Panc1 (cell line): ENCODE results near the gene IQSEC1. TPM values are rescaled to one million over a fixed set of nuclear protein-coding genes. Genes with fewer than 3 reads are reported as not detected.

ENCODE experiments used
- ATAC-seq: fragments of 200-7000 bp; cut with Tn5 transposase; 2 replicates; pipeline ENCODE4 v1.9.1; 2020; ENCODE audit warnings: mild to moderate bottlenecking, moderate library complexity
- BruUV-seq: library from RNA; stranded (reverse); fragments of 400-500 nt; replicated peaks from 2 replicates; lab custom pipeline; 2021; lab: Mats Ljungman, UMichigan
- CTCF ChIA-PET: fragments of 300-600 bp; sonication (Branson Sonifier 250); formaldehyde crosslinking; loops from one replicate; lab custom pipeline; 2022; ENCODE audit warnings: antibody characterized with exemption; lab: Charles Lee
- POLR2A ChIA-PET: fragments of 300-600 bp; sonication (Branson Sonifier 250); formaldehyde crosslinking; loops from one replicate; lab custom pipeline; 2022; ENCODE audit warnings: antibody characterized with exemption; lab: Charles Lee
- DNase-seq: peaks from one replicate; pipeline ENCODE4 v3.0.0-alpha.2; 2010; ENCODE audit warnings: low read depth, low spot score
- H3K27ac ChIP-seq: 2 replicates; pipeline ENCODE4 v1.5.1; 2011; ENCODE audit warnings: mild to moderate bottlenecking, low read length, inconsistent platforms
- H3K27me3 ChIP-seq: fragments of 200-500 bp; sonication (Bioruptor generic); 2 replicates; pipeline ENCODE4 v1.6.0; 2014; ENCODE audit warnings: low read length, inconsistent platforms; ENCODE audit not compliant: control insufficient read depth, insufficient read depth
- H3K36me3 ChIP-seq: fragments of 200-500 bp; sonication (Bioruptor generic); 2 replicates; pipeline ENCODE4 v1.5.1; 2014; ENCODE audit warnings: inconsistent platforms, mild to moderate bottlenecking, low read length, moderate library complexity; ENCODE audit not compliant: control insufficient read depth, insufficient read depth
- H3K4me1 ChIP-seq: 2 replicates; pipeline ENCODE4 v1.5.1; 2011; ENCODE audit warnings: inconsistent platforms, mild to moderate bottlenecking, low read length, moderate library complexity; ENCODE audit not compliant: control insufficient read depth, insufficient read depth
- H3K4me3 ChIP-seq, 2 experiments: 2 replicates each; pipeline ENCODE4 v1.5.1; 2011 to 2012; ENCODE audit warnings: low read depth in 2 of 2, low read length in 2 of 2, mild to moderate bottlenecking in 2 of 2, inconsistent platforms in 1 of 2, moderate library complexity in 1 of 2
- H3K9me3 ChIP-seq: fragments of 200-500 bp; sonication (Bioruptor generic); 2 replicates; pipeline ENCODE4 v1.5.1; 2014; ENCODE audit warnings: low read depth, mild to moderate bottlenecking, inconsistent platforms, low read length, moderate library complexity; ENCODE audit not compliant: control insufficient read depth, insufficient read depth
- POLR2AphosphoS5 ChIP-seq: IDR thresholded peaks from 2 replicates; pipeline ENCODE4 v1.6.1; 2012; ENCODE audit warnings: mild to moderate bottlenecking, low read depth, low read length, moderate library complexity
- REST ChIP-seq, 2 experiments: IDR thresholded peaks; 2 replicates each; pipeline ENCODE4 v1.6.1; 2011 to 2012; ENCODE audit warnings: low read depth in 2 of 2, control low read depth in 1 of 2, low read length in 1 of 2, mild to moderate bottlenecking in 1 of 2, moderate library complexity in 1 of 2; ENCODE audit not compliant: insufficient read depth in 1 of 2
- SIN3A ChIP-seq: IDR thresholded peaks from 2 replicates; pipeline ENCODE4 v1.6.1; 2012; ENCODE audit warnings: low read depth, mild to moderate bottlenecking, low read length, moderate library complexity, borderline replicate concordance; ENCODE audit not compliant: insufficient read depth
- TCF7L2 ChIP-seq: IDR thresholded peaks from 2 replicates; pipeline ENCODE4 v1.6.1; 2011; ENCODE audit warnings: mild to moderate bottlenecking, low read depth, low read length, inconsistent platforms
- in situ Hi-C: cut with HindIII; loops from 2 replicates; pipeline ENCODE4 v1.10.0; 2016; ENCODE audit warnings: low sequenced_read_pairs, low pct_unique_long_range_greater_than_20kb
- intact Hi-C: fragments of 100-400 bp; cut with micrococcal nuclease; formaldehyde crosslinking; loops from one replicate; pipeline ENCODE4 v1.10.0; 2022; ENCODE audit not compliant: unreplicated experiment
- total RNA-seq: library from RNA; stranded (reverse); gene quantifications from one replicate; pipeline ENCODE4 v1.2.1, GENCODE V29; 2021; ENCODE audit not compliant: unreplicated experiment
- TF ChIP-seq, protein P1 (sequence below): fragments of 450-650 bp; IDR thresholded peaks from 2 replicates; pipeline ENCODE4 v1.5.1; 2017; ENCODE audit warnings: mild to moderate bottlenecking

Gene IQSEC1
- total RNA-seq, 1 experiment from 2014 or later, result 28.4 TPM

- no peak overlapping the region for H3K27ac ChIP-seq
- intact Hi-C loops (no loop called here), in situ Hi-C loops (no loop called here)
- POLR2A ChIA-PET, result interaction anchor here (0.6 kb wide), 1 partner anchor 216 kb away, joined by 3 read pairs; no protein-coding TSS in a partner anchor
- ATAC-seq (no peak), DNase-seq (no peak)
- TF ChIP-seq, protein P1, sequence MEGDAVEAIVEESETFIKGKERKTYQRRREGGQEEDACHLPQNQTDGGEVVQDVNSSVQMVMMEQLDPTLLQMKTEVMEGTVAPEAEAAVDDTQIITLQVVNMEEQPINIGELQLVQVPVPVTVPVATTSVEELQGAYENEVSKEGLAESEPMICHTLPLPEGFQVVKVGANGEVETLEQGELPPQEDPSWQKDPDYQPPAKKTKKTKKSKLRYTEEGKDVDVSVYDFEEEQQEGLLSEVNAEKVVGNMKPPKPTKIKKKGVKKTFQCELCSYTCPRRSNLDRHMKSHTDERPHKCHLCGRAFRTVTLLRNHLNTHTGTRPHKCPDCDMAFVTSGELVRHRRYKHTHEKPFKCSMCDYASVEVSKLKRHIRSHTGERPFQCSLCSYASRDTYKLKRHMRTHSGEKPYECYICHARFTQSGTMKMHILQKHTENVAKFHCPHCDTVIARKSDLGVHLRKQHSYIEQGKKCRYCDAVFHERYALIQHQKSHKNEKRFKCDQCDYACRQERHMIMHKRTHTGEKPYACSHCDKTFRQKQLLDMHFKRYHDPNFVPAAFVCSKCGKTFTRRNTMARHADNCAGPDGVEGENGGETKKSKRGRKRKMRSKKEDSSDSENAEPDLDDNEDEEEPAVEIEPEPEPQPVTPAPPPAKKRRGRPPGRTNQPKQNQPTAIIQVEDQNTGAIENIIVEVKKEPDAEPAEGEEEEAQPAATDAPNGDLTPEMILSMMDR, result no peak
- no peak for TF ChIP-seq TCF7L2
- no peak for TF ChIP-seq SIN3A
- TF ChIP-seq REST (IDR thresholded peaks at IDR 0.05; ENCODE audit: insufficient read depth in 1 of 2, low read depth in 2 of 2, low read length in 1 of 2), result no peak
- TF ChIP-seq POLR2AphosphoS5, result no peak
- H3K36me3 ChIP-seq, result no peaks in the 10 kb centered on the region
- no peaks in the 10 kb centered on the region for H3K9me3 ChIP-seq
- no peak overlapping the region for H3K4me3 ChIP-seq
- no peaks in the 10 kb centered on the region for H3K27me3 ChIP-seq
- CTCF ChIA-PET, result no interaction called here
- no peaks in the 10 kb centered on the region for H3K4me1 ChIP-seq
- no TSS peak for BruUV-seq
Observed at GRCh38 chr3:13045241-13045903, 27.9 kb downstream of the IQSEC1 start.

DNA sequence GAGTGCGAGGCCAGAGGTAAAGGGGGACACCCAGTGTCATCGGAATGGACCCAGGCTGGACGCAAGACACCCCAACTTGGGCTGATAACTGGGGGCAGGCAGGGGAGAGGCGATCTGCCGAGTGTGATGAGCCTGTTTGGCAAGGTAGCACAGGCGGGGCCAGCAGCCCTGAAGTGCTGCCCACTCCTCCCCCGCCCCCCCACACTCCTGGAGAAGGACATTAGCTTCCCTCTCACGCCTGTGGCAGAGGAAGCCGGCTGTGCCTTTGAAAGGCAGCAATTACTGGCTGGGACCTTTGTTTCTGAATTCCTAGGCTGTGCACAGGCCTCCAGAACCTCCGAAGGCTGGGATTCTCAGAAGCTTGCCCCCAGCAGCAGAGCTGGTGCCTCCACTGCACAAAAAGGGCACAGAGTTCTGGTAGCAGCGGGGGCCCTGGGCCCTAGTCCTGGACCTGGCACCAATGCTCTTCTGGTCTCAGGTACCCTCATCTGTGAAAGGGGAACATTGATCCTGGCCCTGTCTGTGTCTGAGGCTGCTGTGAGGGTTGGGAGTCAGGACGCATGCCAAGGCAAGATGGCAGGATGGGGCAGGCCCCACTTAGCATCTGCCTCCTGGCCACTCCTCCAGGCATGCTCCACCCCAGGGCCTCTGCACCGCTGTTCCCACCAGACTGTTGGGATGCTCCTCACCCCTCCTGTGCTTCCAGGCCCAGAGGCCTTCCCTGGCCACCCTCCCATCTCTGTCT lies 28.6 kb downstream of the IQSEC1 start:
- Histone ChIP-seq H3K36me3 (no peaks in the 10 kb centered on the region), H3K4me1 (no peaks in the 10 kb centered on the region), H3K9me3 (no peaks in the 10 kb centered on the region), H3K4me3 (no peak overlapping the region), H3K27me3 (no peaks in the 10 kb centered on the region), H3K27ac (no peak overlapping the region)
- ChIA-PET CTCF (interaction anchor here (0.7 kb wide), 1 partner anchor 204 kb away, joined by 3 read pairs; no protein-coding TSS in a partner anchor), POLR2A (interaction anchor here (0.6 kb wide), 1 partner anchor 217 kb away, joined by 3 read pairs; no protein-coding TSS in a partner anchor)
- in situ Hi-C loops, result no loop called here
- intact Hi-C loops, result no loop called here
- DNase-seq (no peak), ATAC-seq (no peak)
- TF ChIP-seq, protein P1, result no peak
- TF ChIP-seq REST (IDR thresholded peaks at IDR 0.05; ENCODE audit: insufficient read depth in 1 of 2, low read depth in 2 of 2, low read length in 1 of 2) (no peak), SIN3A (no peak), TCF7L2 (no peak), POLR2AphosphoS5 (no peak)
- BruUV-seq, result no TSS peak
